Stimulated activated CD8-positive, alpha-beta memory T cell treated with anti-CD3 and anti-CD28 coated beads, Interleukin-7, amount 100 ng/mL, for 24 hours (primary cell): ENCODE data around the gene RAB11FIP3.

Experiments
- DNase-seq: peaks from one replicate; pipeline ENCODE4 v3.0.0-alpha.2; 2020; ENCODE audit warnings: low read depth

Gene RAB11FIP3

GRCh38 chr16:424033-424622, 1.3 kb upstream of the RAB11FIP3 start:
- DNase-seq: no peak

DNA sequence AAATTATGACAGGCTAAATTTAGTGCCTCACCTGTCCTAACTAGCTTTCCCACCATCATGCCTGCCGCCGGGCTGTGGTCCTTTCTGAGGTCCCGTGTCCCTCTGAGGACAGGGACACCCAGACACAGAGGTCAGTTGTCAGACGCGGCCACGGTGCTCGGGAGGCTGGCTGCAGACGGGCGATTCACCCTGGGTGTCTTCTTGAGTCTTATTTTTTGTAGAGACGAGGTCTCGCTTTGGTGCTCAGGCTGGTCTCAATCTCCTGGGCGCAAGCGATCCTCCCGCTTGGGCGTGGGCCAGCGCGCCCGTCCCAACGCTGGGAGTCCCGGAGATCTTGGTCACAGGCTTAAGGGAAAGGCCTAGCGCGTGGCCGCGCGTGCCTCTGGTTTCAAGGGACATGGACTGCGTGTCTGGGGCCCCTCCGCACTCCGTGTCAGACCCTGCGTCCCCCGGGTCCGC, 797 bp upstream of the RAB11FIP3 start:
- no peak for DNase-seq

- DNase-seq: no peak
Measured at GRCh38 chr16:425740-426114, 278 bp downstream of the RAB11FIP3 start.

DNA sequence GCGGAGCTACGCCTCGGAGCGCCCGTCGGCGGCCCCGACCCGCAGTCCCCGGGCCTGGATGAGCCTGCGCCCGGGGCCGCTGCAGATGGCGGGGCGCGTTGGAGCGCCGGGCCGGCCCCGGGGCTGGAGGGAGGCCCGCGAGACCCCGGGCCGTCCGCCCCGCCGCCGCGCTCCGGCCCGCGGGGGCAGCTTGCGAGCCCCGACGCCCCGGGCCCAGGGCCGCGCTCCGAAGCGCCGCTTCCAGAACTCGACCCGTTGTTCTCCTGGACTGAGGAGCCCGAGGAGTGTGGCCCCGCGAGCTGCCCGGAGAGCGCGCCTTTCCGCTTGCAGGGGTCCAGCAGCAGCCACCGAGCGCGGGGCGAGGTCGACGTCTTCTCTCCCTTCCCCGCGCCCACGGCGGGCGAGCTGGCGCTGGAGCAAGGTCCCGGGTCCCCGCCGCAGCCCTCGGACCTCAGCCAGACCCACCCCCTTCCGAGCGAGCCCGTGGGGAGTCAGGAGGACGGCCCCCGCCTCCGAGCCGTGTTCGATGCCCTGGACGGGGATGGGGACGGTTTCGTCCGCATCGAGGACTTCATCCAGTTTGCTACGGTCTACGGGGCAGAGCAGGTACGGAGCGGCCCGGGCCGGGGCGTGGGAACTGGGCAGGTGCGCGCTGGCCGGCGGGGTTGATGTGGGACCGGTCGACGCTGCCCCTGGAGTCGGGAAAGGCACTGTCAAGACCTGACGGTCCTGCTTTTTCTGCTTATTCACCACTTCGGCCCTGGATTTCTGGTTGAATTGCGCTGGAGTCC, 861 bp downstream of the RAB11FIP3 start:
- DNase-seq: no peak

GRCh38 chr16:426906-427249, 1.4 kb downstream of the RAB11FIP3 start:
- no peak for DNase-seq

DNA sequence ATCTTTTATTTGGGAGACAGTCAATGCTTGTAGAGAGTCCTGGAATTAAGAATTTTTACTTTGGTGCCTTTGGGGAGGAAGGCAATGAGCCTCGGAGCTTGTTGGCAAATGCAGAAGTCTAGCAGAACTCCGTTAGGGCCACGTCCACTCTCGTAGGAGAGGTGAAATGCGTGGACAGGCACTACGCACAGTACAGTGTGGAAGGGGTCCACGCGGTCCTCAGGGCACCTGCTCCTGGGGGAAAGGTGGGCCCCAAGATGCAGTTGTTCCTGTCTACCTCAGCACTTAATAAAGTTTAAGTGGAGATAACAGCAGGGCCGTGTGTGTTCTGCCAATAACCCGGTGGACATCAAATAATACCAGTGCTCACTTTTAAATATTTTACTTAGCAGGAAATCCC, 1.8 kb downstream of the RAB11FIP3 start:
- DNase-seq: no peak

GRCh38 chr16:430904-431303, 5.5 kb downstream of the RAB11FIP3 start:
- DNase-seq: no peak

DNA sequence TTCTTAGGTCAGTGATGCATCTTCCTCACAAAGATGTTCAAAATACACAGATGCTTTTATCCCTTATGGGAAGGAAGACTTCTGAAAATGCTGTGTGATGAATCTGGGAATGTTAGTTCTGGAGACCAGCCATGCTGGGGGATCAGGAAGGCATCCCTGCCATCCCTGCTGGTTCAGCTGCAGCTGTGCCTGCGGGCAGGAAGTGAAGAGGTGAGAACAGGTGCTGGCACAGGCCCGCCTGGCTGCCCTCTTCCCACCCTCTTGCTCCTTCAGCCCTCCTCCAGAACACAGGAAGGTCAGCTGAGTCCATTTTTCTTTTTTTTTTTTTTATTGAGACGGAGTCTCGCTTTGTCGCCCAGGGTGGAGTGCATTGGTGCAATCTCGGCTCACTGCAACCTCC, 15.2 kb downstream of the RAB11FIP3 start:
- DNase-seq: no peak

- DNase-seq: no peak
Measured at GRCh38 chr16:441447-441846, 16.0 kb downstream of the RAB11FIP3 start.

DNA sequence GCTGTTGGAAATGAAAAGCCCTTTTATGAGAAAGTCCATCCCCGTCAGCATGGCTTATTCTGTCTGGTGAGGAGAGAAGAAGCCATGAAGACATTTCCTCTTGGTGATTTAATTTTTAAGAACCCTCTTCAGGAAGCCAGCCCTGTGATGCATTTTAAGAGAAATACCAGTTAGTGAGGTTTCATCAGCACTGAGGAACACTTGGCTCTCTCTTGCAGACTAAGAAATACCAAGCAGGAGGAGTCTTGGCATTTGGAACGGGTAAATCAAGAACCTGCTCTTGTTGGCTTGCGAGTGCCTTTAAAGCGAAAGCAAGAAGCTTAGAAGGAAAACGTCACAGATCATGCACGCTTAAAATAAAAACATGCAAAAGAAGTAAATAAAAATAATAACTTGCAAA, 17.5 kb downstream of the RAB11FIP3 start:
- no peak for DNase-seq

GRCh38 chr16:444027-444426, 18.6 kb downstream of the RAB11FIP3 start:
- DNase-seq: no peak

DNA sequence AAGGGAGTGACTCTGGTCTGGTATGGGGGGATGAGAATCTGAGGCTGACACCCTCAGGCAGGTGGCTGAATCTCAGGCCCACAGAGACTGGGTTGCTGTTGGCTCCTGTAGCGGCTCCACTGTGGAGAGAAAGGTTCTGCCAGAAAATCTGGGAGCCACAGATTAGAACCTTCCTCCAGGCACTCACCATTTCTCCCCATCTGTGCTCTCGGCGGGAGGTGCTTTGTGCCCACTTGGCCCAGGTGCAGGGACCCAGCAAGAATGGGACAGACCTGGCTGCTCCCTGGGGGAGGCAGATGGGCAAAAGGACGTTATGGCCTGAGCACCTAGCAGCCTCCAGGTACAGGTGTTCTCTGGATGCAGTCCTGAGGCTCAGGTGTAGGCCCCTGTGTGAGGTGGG, 20.1 kb downstream of the RAB11FIP3 start:
- DNase-seq: no peak

- no peak for DNase-seq
Measured at GRCh38 chr16:450385-450784, 24.9 kb downstream of the RAB11FIP3 start.

DNA sequence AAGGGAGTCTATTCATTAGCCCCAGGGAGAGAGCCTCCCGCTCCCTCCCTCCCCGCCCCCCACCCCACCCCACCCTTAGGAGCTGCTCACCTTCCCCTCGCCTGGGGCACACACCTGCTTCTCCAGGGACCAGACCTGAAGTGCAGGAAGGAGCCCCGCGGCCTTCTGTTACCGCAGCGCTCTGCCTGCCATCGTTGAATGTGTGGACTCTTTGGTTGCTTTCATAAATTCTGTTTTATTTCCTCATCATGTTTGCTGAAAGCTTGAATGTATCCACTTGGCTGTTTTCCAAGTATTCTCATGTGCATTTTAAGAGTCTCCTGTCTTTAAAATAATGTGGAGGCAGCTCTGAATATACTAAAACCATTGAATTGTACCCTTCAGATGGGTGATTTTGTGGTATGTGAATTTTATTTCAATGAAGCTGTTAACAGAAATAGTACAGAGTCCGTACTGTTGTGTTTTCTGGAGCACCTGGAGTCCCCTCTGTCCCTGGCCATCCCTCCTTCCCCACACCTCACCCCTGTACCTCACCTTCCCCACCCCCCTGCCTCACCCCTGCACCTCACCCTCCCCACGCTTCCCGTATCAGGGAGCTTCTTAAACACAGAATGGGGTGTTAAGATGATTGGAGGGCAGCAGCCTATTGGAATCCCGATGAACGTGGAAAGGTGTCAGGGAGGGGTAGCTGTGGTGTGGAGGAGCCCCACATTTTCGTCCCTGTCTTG, 25.5 kb downstream of the RAB11FIP3 start:
- DNase-seq: no peak

- DNase-seq: no peak
Measured at GRCh38 chr16:454397-454940, 29.0 kb downstream of the RAB11FIP3 start.

DNA sequence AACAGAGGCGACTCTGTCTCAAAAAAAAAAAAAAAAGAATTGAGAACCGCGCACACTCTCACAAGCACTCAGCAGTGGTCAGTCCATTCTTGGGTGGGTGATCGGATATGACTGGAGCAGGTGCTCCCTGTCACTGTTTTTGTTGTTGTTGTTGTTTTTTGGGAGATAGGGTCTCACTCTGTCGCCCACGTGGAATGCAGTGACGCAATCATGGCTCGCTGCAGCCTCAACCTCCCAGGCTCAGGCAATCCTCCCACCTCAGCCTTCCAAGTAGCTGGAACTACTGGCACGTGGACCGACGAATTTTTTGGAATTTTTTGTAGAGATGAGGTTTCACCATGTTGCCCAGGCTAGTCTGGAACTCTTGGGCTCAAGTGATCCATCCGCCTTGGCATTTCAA, 30.0 kb downstream of the RAB11FIP3 start:
- DNase-seq: no peak

DNA sequence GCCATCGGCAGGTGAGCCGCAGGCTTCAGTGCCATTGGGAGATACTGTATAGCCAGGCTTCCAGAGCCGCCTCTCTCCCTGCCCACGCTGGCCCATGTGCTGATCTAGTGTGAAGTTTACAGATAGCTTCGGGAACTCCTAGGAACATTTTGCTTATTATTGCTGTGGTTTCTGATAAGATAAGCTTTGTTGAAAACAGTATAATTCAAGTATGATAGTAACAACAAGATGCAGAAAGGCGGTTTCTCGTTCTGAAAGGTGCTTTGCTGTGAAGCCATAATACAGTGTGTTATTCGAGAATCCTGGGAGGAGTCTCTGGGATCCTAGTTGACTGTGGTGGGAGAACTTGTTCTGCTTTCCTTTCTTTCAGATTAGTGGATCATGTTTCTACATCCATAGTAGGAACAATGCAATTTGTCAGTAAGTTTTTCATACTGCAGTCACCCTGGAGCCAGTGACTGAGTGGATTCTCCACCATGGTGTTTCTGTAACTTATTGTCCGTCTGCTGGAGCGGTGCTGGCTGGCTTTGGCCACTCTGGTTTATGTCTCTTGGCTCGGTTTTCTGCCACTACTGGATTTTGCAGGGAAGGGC, 31.5 kb downstream of the RAB11FIP3 start:
- no peak for DNase-seq

DNA sequence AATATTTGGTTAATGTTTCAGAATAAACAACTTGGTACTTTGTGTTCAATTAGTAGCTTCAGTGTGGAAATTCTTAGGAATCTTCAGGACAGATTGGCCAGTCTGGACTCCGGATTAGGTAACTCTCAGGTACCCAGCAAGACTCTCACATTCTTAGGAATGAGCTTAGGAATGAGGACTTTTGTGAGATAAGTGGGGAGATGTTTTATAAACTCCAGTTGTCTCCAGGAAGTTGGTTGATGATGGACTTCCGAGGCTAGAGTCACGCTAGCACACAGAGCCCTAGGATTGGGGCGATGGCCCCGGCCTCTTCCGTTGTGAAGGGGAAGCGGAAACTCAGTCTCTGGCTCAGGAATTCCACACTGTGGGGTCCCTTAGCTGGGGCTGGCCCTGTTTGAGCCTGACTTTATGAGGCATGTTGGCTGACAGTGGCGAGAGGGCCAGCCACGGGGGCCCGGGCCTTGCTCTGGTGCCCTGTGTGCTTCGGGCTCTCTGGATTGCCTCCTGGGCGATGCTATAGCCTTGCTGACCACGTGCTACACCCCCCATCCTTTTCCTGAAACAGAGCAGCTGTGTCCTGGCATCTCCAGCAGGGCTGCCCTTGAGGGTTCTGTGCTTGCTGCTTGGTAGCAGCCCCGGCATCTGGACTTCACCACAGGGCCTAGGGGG, 32.4 kb downstream of the RAB11FIP3 start:
- DNase-seq: no peak

- DNase-seq: no peak
Measured at GRCh38 chr16:459761-460160, 34.3 kb downstream of the RAB11FIP3 start.

DNA sequence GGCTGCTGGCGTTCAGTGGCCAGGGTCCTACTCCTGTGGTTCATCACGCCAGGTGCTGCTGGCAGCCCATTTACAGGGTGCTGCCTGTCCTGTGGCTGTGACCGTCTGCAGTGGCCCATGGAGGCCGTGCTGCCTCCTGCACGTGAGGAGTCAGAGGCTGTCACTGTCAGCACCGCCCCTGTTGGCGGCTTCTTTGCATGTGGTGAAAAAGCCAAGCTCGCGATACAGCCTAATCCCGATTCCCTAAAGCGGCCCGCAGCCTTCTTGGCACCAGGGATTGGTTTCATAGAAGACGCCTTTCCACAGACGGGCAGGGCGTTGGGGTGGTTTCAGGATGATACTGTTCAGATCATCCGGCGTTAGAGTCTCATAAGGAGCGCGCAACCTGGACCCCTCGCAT, 35.3 kb downstream of the RAB11FIP3 start:
- no peak for DNase-seq

- DNase-seq: no peak
Measured at GRCh38 chr16:463071-463470, 37.6 kb downstream of the RAB11FIP3 start.

DNA sequence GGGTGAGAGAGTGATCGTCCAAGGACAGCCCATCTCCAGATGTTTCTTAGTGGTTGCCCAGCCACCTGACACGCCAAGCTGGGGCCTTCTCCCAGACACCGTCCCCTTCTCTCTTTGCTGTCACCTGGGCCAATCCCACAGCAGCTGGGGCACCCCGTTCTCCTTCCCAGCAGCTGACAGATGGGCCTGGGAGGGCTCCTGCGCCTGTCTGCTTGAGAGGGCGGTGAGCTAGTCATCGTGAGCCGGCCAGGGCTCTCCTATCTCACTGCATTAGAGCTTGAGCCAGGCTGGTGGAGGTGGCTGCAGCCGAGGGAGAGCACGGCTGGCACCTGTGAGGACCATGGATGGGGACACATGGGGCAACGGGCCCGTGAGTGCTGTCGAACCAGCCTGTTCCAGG, 41.2 kb downstream of the RAB11FIP3 start:
- DNase-seq: no peak
